NCI-H524 treated with DMSO at 0.1 percent for 48 hours (cell line): ENCODE data around the gene KIF24.
"Not testable (repeated sequence)": the region's sequence is repeated elsewhere in the genome, so short reads cannot be mapped to it uniquely, and the experiment has no call there.

Experiments
- DNase-seq: peaks from one replicate; lab custom pipeline; 2025; lab: John Stamatoyannopoulos, UW

The KIF24 gene

GRCh38 chr9:34328987-34329832 lies at the start of gene KIF24, which contains the start of gene NUDT2:
TSS of gene KIF24 (minus strand) at chr9:34329268. CDS start at chr9:34311346, 17,922 bp downstream.
TSS of gene NUDT2 (plus strand) at chr9:34329569. CDS start at chr9:34339040, 9,471 bp downstream.
- DNase-seq, result peak; percentile 96

GRCh38 chr9:34378376-34379060 lies 49.5 kb upstream of the KIF24 start:
- DNase-seq, result no peak

- no peak for DNase-seq
Observed at GRCh38 chr9:34377404-34377746, 48.3 kb upstream of the KIF24 start.

- peak; percentile 81 for DNase-seq
Observed at GRCh38 chr9:34376596-34377403, 47.7 kb upstream of the KIF24 start, which contains the start of gene MYORG. TSS of gene MYORG (minus strand) at chr9:34376898. CDS start at chr9:34372943, 3,955 bp downstream.

GRCh38 chr9:34375901-34376595 lies 47.0 kb upstream of the KIF24 start:
- DNase-seq, result no peak

GRCh38 chr9:34374905-34375552 lies 46.0 kb upstream of the KIF24 start:
- peak; percentile 81 for DNase-seq

GRCh38 chr9:34374339-34374738 lies 45.3 kb upstream of the KIF24 start:
- DNase-seq, result no peak

- no peak for DNase-seq
Observed at GRCh38 chr9:34373749-34374148, 44.7 kb upstream of the KIF24 start.

- DNase-seq, result no peak
Observed at GRCh38 chr9:34372467-34373011, 43.5 kb upstream of the KIF24 start.

GRCh38 chr9:34371886-34372466 lies 42.9 kb upstream of the KIF24 start:
- no peak for DNase-seq

GRCh38 chr9:34370970-34371880 lies 42.2 kb upstream of the KIF24 start:
- DNase-seq, result no peak

GRCh38 chr9:34370335-34370969 lies 41.4 kb upstream of the KIF24 start:
- no peak for DNase-seq

GRCh38 chr9:34369636-34370035 lies 40.6 kb upstream of the KIF24 start:
- no peak for DNase-seq

- DNase-seq, result not testable (repeated sequence)
Observed at GRCh38 chr9:34368796-34369195, 39.7 kb upstream of the KIF24 start.

GRCh38 chr9:34367751-34368410 lies 38.8 kb upstream of the KIF24 start:
- DNase-seq, result not testable (repeated sequence)

- no peak for DNase-seq
Observed at GRCh38 chr9:34366365-34366764, 37.3 kb upstream of the KIF24 start.

- no peak for DNase-seq
Observed at GRCh38 chr9:34365282-34365681, 36.2 kb upstream of the KIF24 start.

GRCh38 chr9:34363619-34364351 lies 34.7 kb upstream of the KIF24 start:
- DNase-seq, result no peak
